WTC11 (cell line): Measurements from ENCODE around the gene STAG1. TPM values are rescaled to one million over a fixed set of nuclear protein-coding genes. Genes with fewer than 3 reads are reported as not detected.

ENCODE experiments used
- ATAC-seq: fragments of 200-7000 bp; cut with Tn5 transposase; 2 replicates; pipeline ENCODE4 v1.10.0; 2021; ENCODE audit warnings: mild to moderate bottlenecking, moderate library complexity
- CTCF ChIA-PET: fragments of 300-600 bp; sonication (Branson Sonifier 250); formaldehyde crosslinking; loops from one replicate; lab custom pipeline; 2021; ENCODE audit warnings: antibody characterized with exemption; lab: Charles Lee
- POLR2A ChIA-PET: fragments of 350-600 bp; sonication (Branson Sonifier 250); formaldehyde crosslinking; loops from one replicate; lab custom pipeline; 2021; ENCODE audit warnings: antibody characterized with exemption; lab: Charles Lee
- DNase-seq: peaks from one replicate; pipeline ENCODE4 v3.0.0; 2021; ENCODE audit warnings: low spot score
- H3K27ac Mint-ChIP-seq: 2 replicates; pipeline ENCODE4 v1.8.0; 2021; ENCODE audit warnings: mixed read lengths
- H3K27me3 Mint-ChIP-seq: 2 replicates; pipeline ENCODE4 v1.8.0; 2021; ENCODE audit warnings: low read depth, mild to moderate bottlenecking, moderate library complexity, mixed read lengths
- H3K36me3 Mint-ChIP-seq: 2 replicates; pipeline ENCODE4 v1.8.0; 2021; ENCODE audit warnings: mixed read lengths
- H3K4me1 Mint-ChIP-seq: 2 replicates; pipeline ENCODE4 v1.8.0; 2022; ENCODE audit warnings: mixed read lengths
- H3K4me3 Mint-ChIP-seq: 2 replicates; pipeline ENCODE4 v1.8.0; 2021; ENCODE audit warnings: mild to moderate bottlenecking, moderate library complexity, mixed read lengths
- H3K9me3 Mint-ChIP-seq: 2 replicates; pipeline ENCODE4 v1.8.0; 2021; ENCODE audit warnings: mixed read lengths
- CREB1 ChIP-seq: sonication (generic); formaldehyde crosslinking; IDR thresholded peaks from 2 replicates; pipeline ENCODE4 v1.8.0; 2023; ENCODE audit warnings: mild to moderate bottlenecking, missing genetic modification reagents
- E2F1 ChIP-seq: sonication (generic); formaldehyde crosslinking; IDR thresholded peaks from 2 replicates; pipeline ENCODE4 v1.8.0; 2022; ENCODE audit warnings: mild to moderate bottlenecking, missing genetic modification reagents
- FOXK1 ChIP-seq: sonication (generic); formaldehyde crosslinking; IDR thresholded peaks from 2 replicates; pipeline ENCODE4 v1.8.0; 2022; ENCODE audit warnings: mild to moderate bottlenecking, moderate library complexity, missing genetic modification reagents
- MAX ChIP-seq: sonication (generic); formaldehyde crosslinking; IDR thresholded peaks from 2 replicates; pipeline ENCODE4 v1.8.0; 2022; ENCODE audit warnings: mild to moderate bottlenecking, missing genetic modification reagents
- NR1H2 ChIP-seq: sonication (generic); formaldehyde crosslinking; IDR thresholded peaks from 2 replicates; pipeline ENCODE4 v1.9.0; 2021; ENCODE audit warnings: mild to moderate bottlenecking, moderate library complexity, missing genetic modification reagents
- SMAD4 ChIP-seq: sonication (generic); formaldehyde crosslinking; IDR thresholded peaks from 2 replicates; pipeline ENCODE4 v1.8.0; 2022; ENCODE audit warnings: mild to moderate bottlenecking, missing genetic modification reagents
- TCF7 ChIP-seq: sonication (generic); formaldehyde crosslinking; IDR thresholded peaks from 2 replicates; pipeline ENCODE4 v1.8.0; 2022; ENCODE audit warnings: mild to moderate bottlenecking, low read depth, missing genetic modification reagents, moderate library complexity
- TEAD4 ChIP-seq: sonication (generic); formaldehyde crosslinking; IDR thresholded peaks from 2 replicates; pipeline ENCODE4 v1.8.0; 2022; ENCODE audit warnings: mild to moderate bottlenecking, missing genetic modification reagents
- TP53 ChIP-seq: sonication (generic); formaldehyde crosslinking; IDR thresholded peaks from 2 replicates; pipeline ENCODE4 v1.8.1; 2023; ENCODE audit warnings: mild to moderate bottlenecking, missing genetic modification reagents
- USF2 ChIP-seq: sonication (generic); formaldehyde crosslinking; IDR thresholded peaks from 2 replicates; pipeline ENCODE4 v1.8.1; 2023; ENCODE audit warnings: mild to moderate bottlenecking, missing genetic modification reagents, moderate library complexity
- ZNF121 ChIP-seq: sonication (generic); formaldehyde crosslinking; IDR thresholded peaks from 2 replicates; pipeline ENCODE4 v1.8.0; 2023; ENCODE audit warnings: missing genetic modification reagents
- ZNF219 ChIP-seq: sonication (generic); formaldehyde crosslinking; IDR thresholded peaks from 2 replicates; pipeline ENCODE4 v1.8.0; 2023; ENCODE audit warnings: missing genetic modification reagents, mild to moderate bottlenecking, borderline replicate concordance
- ZNF263 ChIP-seq: sonication (generic); formaldehyde crosslinking; IDR thresholded peaks from 2 replicates; pipeline ENCODE4 v1.8.1; 2022; ENCODE audit warnings: low read depth, mild to moderate bottlenecking, moderate library complexity, missing genetic modification reagents
- ZNF396 ChIP-seq: fragments of 250-450 bp; sonication (Bioruptor Pico); IDR thresholded peaks from 2 replicates; pipeline ENCODE4 v1.8.0; 2021; ENCODE audit warnings: mild to moderate bottlenecking, moderate library complexity, borderline replicate concordance
- ZNF423 ChIP-seq: fragments of 250-450 bp; sonication (Bioruptor Pico); IDR thresholded peaks from 2 replicates; pipeline ENCODE4 v2.1.2; 2022; ENCODE audit warnings: mild to moderate bottlenecking, moderate library complexity
- ZNF671 ChIP-seq: fragments of 250-450 bp; sonication (Bioruptor Pico); IDR thresholded peaks from 2 replicates; pipeline ENCODE4 v1.8.0; 2021; ENCODE audit warnings: mild to moderate bottlenecking
- total RNA-seq: library from RNA; stranded (reverse); gene quantifications from 3 replicates; pipeline ENCODE4 v1.2.3, GENCODE V29; 2021
- TF ChIP-seq, protein P1 (sequence below): sonication (generic); formaldehyde crosslinking; IDR thresholded peaks from 2 replicates; pipeline ENCODE4 v1.8.0; 2023; ENCODE audit warnings: missing genetic modification reagents
- TF ChIP-seq, protein P2 (sequence below): fragments of 250-450 bp; sonication (Bioruptor Pico); IDR thresholded peaks from 2 replicates; pipeline ENCODE4 v1.9.0; 2021; ENCODE audit warnings: mild to moderate bottlenecking
- TF ChIP-seq, protein P3 (sequence below): sonication (generic); formaldehyde crosslinking; conservative IDR thresholded peaks from 2 replicates; pipeline ENCODE4 v1.8.1; 2022; ENCODE audit warnings: mild to moderate bottlenecking, missing genetic modification reagents
- TF ChIP-seq, protein P4 (sequence below): sonication (generic); formaldehyde crosslinking; IDR thresholded peaks from 2 replicates; pipeline ENCODE4 v1.8.0; 2023; ENCODE audit warnings: mild to moderate bottlenecking, missing genetic modification reagents

STAG1 gene
- total RNA-seq, 1 experiment from 2014 or later, result 20.7 TPM

DNA sequence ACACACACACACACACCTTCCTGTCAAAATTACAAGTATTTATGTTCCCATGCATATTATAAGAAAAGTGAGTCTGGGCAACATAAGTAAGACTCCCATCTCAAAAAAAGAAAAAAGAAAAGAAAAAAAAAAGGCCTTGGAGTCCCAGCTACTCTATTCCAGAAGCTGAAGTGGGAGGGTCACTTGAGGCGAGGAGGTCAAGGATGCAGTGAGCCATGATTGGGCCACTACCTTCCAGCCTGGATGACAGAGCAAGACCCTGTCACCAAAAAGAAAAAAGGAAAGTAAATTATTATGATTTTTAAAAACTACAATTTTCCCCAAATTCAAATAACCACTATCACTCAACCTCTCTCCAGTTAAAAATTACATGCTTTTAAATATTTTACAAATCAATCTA lies 113.1 kb downstream of the STAG1 start:
- H3K4me1 Mint-ChIP-seq, result 0 out of 2 replicates have a peak, but pooled peaks cover 6% of the 10 kb centered on the region
- no peak for DNase-seq
- no peaks in the 10 kb centered on the region for H3K9me3 Mint-ChIP-seq
- H3K27ac Mint-ChIP-seq, result no peak overlapping the region
- POLR2A ChIA-PET, result no interaction called here
- TF ChIP-seq E2F1 (no peak), MAX (no peak), NR1H2 (no peak), ZNF219 (CRISPR knock-in tag) (no peak), ZNF423 (no peak), FOXK1 (CRISPR knock-in tag) (no peak), SMAD4 (CRISPR knock-in tag) (no peak), USF2 (CRISPR knock-in tag) (no peak), ZNF121 (CRISPR knock-in tag) (no peak), TCF7 (CRISPR knock-in tag) (no peak), CREB1 (no peak), ZNF396 (no peak), ZNF671 (CRISPR knock-in tag) (no peak), TEAD4 (CRISPR knock-in tag) (no peak), ZNF263 (CRISPR knock-in tag) (no peak), TP53 (CRISPR knock-in tag) (no peak)
- TF ChIP-seq, protein P1, sequence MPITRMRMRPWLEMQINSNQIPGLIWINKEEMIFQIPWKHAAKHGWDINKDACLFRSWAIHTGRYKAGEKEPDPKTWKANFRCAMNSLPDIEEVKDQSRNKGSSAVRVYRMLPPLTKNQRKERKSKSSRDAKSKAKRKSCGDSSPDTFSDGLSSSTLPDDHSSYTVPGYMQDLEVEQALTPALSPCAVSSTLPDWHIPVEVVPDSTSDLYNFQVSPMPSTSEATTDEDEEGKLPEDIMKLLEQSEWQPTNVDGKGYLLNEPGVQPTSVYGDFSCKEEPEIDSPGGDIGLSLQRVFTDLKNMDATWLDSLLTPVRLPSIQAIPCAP, result no peak
- TF ChIP-seq, protein P2, sequence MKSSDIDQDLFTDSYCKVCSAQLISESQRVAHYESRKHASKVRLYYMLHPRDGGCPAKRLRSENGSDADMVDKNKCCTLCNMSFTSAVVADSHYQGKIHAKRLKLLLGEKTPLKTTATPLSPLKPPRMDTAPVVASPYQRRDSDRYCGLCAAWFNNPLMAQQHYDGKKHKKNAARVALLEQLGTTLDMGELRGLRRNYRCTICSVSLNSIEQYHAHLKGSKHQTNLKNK, result no peak
- TF ChIP-seq, protein P3, sequence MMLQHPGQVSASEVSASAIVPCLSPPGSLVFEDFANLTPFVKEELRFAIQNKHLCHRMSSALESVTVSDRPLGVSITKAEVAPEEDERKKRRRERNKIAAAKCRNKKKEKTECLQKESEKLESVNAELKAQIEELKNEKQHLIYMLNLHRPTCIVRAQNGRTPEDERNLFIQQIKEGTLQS (CRISPR knock-in tag), result no peak
- TF ChIP-seq, protein P4, sequence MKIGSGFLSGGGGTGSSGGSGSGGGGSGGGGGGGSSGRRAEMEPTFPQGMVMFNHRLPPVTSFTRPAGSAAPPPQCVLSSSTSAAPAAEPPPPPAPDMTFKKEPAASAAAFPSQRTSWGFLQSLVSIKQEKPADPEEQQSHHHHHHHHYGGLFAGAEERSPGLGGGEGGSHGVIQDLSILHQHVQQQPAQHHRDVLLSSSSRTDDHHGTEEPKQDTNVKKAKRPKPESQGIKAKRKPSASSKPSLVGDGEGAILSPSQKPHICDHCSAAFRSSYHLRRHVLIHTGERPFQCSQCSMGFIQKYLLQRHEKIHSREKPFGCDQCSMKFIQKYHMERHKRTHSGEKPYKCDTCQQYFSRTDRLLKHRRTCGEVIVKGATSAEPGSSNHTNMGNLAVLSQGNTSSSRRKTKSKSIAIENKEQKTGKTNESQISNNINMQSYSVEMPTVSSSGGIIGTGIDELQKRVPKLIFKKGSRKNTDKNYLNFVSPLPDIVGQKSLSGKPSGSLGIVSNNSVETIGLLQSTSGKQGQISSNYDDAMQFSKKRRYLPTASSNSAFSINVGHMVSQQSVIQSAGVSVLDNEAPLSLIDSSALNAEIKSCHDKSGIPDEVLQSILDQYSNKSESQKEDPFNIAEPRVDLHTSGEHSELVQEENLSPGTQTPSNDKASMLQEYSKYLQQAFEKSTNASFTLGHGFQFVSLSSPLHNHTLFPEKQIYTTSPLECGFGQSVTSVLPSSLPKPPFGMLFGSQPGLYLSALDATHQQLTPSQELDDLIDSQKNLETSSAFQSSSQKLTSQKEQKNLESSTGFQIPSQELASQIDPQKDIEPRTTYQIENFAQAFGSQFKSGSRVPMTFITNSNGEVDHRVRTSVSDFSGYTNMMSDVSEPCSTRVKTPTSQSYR (CRISPR knock-in tag), result no peak
- no peaks in the 10 kb centered on the region for H3K27me3 Mint-ChIP-seq
- ATAC-seq, result no peak
- no peak overlapping the region for H3K4me3 Mint-ChIP-seq
- CTCF ChIA-PET, result interaction anchor here (0.8 kb wide), 1 partner anchor 113 kb away, joined by 4 read pairs; the partner anchor contains the start of gene STAG1
- no peaks in the 10 kb centered on the region for H3K36me3 Mint-ChIP-seq

DNA sequence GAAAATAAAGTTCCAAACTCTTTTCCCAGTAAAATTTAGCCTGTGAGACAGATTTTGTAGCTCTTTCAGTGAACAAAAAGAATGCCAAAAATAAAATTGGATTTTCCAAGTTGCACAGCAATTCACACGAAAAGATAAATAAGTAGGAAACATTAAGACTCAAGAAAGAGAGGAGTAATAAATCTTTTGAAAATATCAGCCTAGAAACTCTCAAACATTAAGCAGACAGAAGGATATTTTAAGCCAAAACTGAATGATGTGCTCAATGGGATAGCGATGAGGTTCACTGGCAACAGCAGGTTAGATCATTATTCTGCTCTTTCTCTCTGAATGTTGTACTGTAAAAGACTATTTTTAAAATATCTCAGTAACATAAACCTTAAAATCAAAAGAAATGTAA lies 115.0 kb downstream of the STAG1 start:
- POLR2A ChIA-PET, result no interaction called here
- ATAC-seq, result no peak
- Mint-ChIP-seq H3K36me3 (no peaks in the 10 kb centered on the region), H3K9me3 (no peaks in the 10 kb centered on the region), H3K27me3 (no peaks in the 10 kb centered on the region), H3K4me1 (peaks cover 15% of the 10 kb centered on the region), H3K4me3 (no peak overlapping the region), H3K27ac (no peak overlapping the region)
- DNase-seq, result no peak
- CTCF ChIA-PET, result interaction anchor here (1.5 kb wide), 1 partner anchor 115 kb away, joined by 4 read pairs; the partner anchor contains the start of gene STAG1
- no peak for TF ChIP-seq ZNF263 (CRISPR knock-in tag)
